ENCODE results near the gene NLE1. TPM values are rescaled to one million over a fixed set of nuclear protein-coding genes. Genes with fewer than 3 reads are reported as not detected.

NLE1 gene
- total RNA-seq, 1 experiment from 2014 or later = 23.3 TPM

GRCh38 chr17:35135322-35135721 lies 6.8 kb downstream of the NLE1 start:
- no peaks in the 10 kb centered on the region for H3K27me3 ChIP-seq (replicated peaks; ENCODE audit: insufficient read depth, low read depth, low read length, poor library complexity)
- H3K9me3 ChIP-seq (ENCODE audit: low read depth, low read length, poor library complexity, severe bottlenecking) = no peaks in the 10 kb centered on the region
- H3K36me3 ChIP-seq (ENCODE audit: insufficient read depth, low read length, poor library complexity, severe bottlenecking) = peaks cover 28% of the 10 kb centered on the region
- H3K4me3 ChIP-seq (ENCODE audit: low read depth, low read length, poor library complexity, severe bottlenecking) = no peak overlapping the region
- CTCF ChIA-PET = no interaction called here
- no peak overlapping the region for H3K27ac ChIP-seq (ENCODE audit: low read depth, low read length, poor library complexity, severe bottlenecking)
- DNase-seq (ENCODE audit: low spot score) = no peak
- POLR2A ChIA-PET (ENCODE audit: low non-redundant PET) = no interaction called here
- no peak for TF ChIP-seq CTCF (conservative IDR thresholded peaks at IDR 0.05; ENCODE audit: low read depth, low read length)
- no peak for TF ChIP-seq EZH2 (IDR thresholded peaks at IDR 0.05; ENCODE audit: borderline replicate concordance, low read depth, low read length, poor library complexity, severe bottlenecking)
- intact Hi-C loops (cut with micrococcal nuclease; ENCODE audit: unreplicated experiment) = no loop called here
- no peaks in the 10 kb centered on the region for H3K4me1 ChIP-seq (ENCODE audit: insufficient read depth, low read length, poor library complexity, severe bottlenecking)
- BruUV-seq (replicated peaks) = no TSS peak

GRCh38 chr17:35132816-35133550 lies 9.1 kb downstream of the NLE1 start:
- POLR2A ChIA-PET (ENCODE audit: low non-redundant PET) = no interaction called here
- intact Hi-C loops (cut with micrococcal nuclease; ENCODE audit: unreplicated experiment) = no loop called here
- Histone ChIP-seq H3K27me3 (replicated peaks; ENCODE audit: insufficient read depth, low read depth, low read length, poor library complexity) (no peaks in the 10 kb centered on the region), H3K27ac (ENCODE audit: low read depth, low read length, poor library complexity, severe bottlenecking) (no peak overlapping the region), H3K36me3 (ENCODE audit: insufficient read depth, low read length, poor library complexity, severe bottlenecking) (peaks cover 21% of the 10 kb centered on the region), H3K4me1 (ENCODE audit: insufficient read depth, low read length, poor library complexity, severe bottlenecking) (no peaks in the 10 kb centered on the region), H3K4me3 (ENCODE audit: low read depth, low read length, poor library complexity, severe bottlenecking) (no peak overlapping the region), H3K9me3 (ENCODE audit: low read depth, low read length, poor library complexity, severe bottlenecking) (no peaks in the 10 kb centered on the region)
- TF ChIP-seq EZH2 (IDR thresholded peaks at IDR 0.05; ENCODE audit: borderline replicate concordance, low read depth, low read length, poor library complexity, severe bottlenecking) (no peak), CTCF (conservative IDR thresholded peaks at IDR 0.05; ENCODE audit: low read depth, low read length) (no peak)
- no TSS peak for BruUV-seq (replicated peaks)
- DNase-seq (ENCODE audit: low spot score) = no peak
- CTCF ChIA-PET = no interaction called here

GRCh38 chr17:35132099-35132498 lies 10.0 kb downstream of the NLE1 start:
- ChIA-PET POLR2A (ENCODE audit: low non-redundant PET) (no interaction called here), CTCF (no interaction called here)
- intact Hi-C loops (cut with micrococcal nuclease; ENCODE audit: unreplicated experiment) = no loop called here
- no peak overlapping the region for H3K27ac ChIP-seq (ENCODE audit: low read depth, low read length, poor library complexity, severe bottlenecking)
- no TSS peak for BruUV-seq (replicated peaks)
- no peaks in the 10 kb centered on the region for H3K4me1 ChIP-seq (ENCODE audit: insufficient read depth, low read length, poor library complexity, severe bottlenecking)
- TF ChIP-seq EZH2 (IDR thresholded peaks at IDR 0.05; ENCODE audit: borderline replicate concordance, low read depth, low read length, poor library complexity, severe bottlenecking) = no peak
- TF ChIP-seq CTCF (conservative IDR thresholded peaks at IDR 0.05; ENCODE audit: low read depth, low read length) = no peak
- DNase-seq (ENCODE audit: low spot score) = no peak
- no peak overlapping the region for H3K4me3 ChIP-seq (ENCODE audit: low read depth, low read length, poor library complexity, severe bottlenecking)
- no peaks in the 10 kb centered on the region for H3K27me3 ChIP-seq (replicated peaks; ENCODE audit: insufficient read depth, low read depth, low read length, poor library complexity)
- no peaks in the 10 kb centered on the region for H3K9me3 ChIP-seq (ENCODE audit: low read depth, low read length, poor library complexity, severe bottlenecking)
- H3K36me3 ChIP-seq (ENCODE audit: insufficient read depth, low read length, poor library complexity, severe bottlenecking) = peaks cover 17% of the 10 kb centered on the region
